Astrocyte of the spinal cord (primary cell): ENCODE measurements around the gene TACSTD2.
"Not testable (repeated sequence)": the region's sequence is repeated elsewhere in the genome, so short reads cannot be mapped to it uniquely, and the experiment has no call there.

Experiments used
- DNase-seq: peaks from one replicate; pipeline ENCODE4 v3.0.0; 2011; ENCODE audit warnings: low read depth, low spot score
- H3K4me3 ChIP-seq: 2 replicates; pipeline ENCODE4 v1.5.1; 2011; ENCODE audit warnings: low read depth, mild to moderate bottlenecking, low read length, moderate library complexity
- CTCF ChIP-seq: IDR thresholded peaks from 2 replicates; pipeline ENCODE4 v1.5.1; 2012; ENCODE audit warnings: low read depth, mild to moderate bottlenecking, low read length, inconsistent platforms
- in situ Hi-C: cut with HindIII; loops from 2 replicates; pipeline ENCODE4 v1.10.0; 2017; ENCODE audit warnings: low sequenced_read_pairs

TACSTD2 gene

GRCh38 chr1:58570817-58571216, 6.2 kb downstream of the TACSTD2 start:
- in situ Hi-C loops, result no loop called here
- H3K4me3 ChIP-seq, result no peak overlapping the region
- no peak for TF ChIP-seq CTCF
- no peak for DNase-seq

- no peak for DNase-seq
- in situ Hi-C loops, result no loop called here
- no peak for TF ChIP-seq CTCF
- H3K4me3 ChIP-seq, result no peak overlapping the region
These were observed 7.0 kb downstream of the TACSTD2 start for GRCh38 chr1:58570094-58570493.

- TF ChIP-seq CTCF, result no peak
- in situ Hi-C loops, result no loop called here
- no peak overlapping the region for H3K4me3 ChIP-seq
- DNase-seq, result no peak
These were observed 8.1 kb downstream of the TACSTD2 start for GRCh38 chr1:58568911-58569310.

GRCh38 chr1:58568271-58568860, 8.7 kb downstream of the TACSTD2 start:
- no peak for DNase-seq
- no peak for TF ChIP-seq CTCF
- in situ Hi-C loops, result no loop called here
- no peak overlapping the region for H3K4me3 ChIP-seq

GRCh38 chr1:58566339-58566738, 10.7 kb downstream of the TACSTD2 start:
- DNase-seq, result no peak
- in situ Hi-C loops, result no loop called here
- TF ChIP-seq CTCF, result no peak
- H3K4me3 ChIP-seq, result no peak overlapping the region

GRCh38 chr1:58563715-58564114, 13.3 kb downstream of the TACSTD2 start:
- DNase-seq, in situ Hi-C loops, H3K4me3 ChIP-seq: not testable (repeated sequence)

- no peak for DNase-seq
- in situ Hi-C loops, result no loop called here
- TF ChIP-seq CTCF, result no peak
- H3K4me3 ChIP-seq, result no peak overlapping the region
These were observed 15.4 kb downstream of the TACSTD2 start for GRCh38 chr1:58561633-58562032.
